ENCODE data around the gene KDM6B. TPM values are rescaled to one million over a fixed set of nuclear protein-coding genes. Genes with fewer than 3 reads are reported as not detected.

Gene KDM6B
- total RNA-seq, 1 donor from 2014 or later: 28.1 TPM

DNA sequence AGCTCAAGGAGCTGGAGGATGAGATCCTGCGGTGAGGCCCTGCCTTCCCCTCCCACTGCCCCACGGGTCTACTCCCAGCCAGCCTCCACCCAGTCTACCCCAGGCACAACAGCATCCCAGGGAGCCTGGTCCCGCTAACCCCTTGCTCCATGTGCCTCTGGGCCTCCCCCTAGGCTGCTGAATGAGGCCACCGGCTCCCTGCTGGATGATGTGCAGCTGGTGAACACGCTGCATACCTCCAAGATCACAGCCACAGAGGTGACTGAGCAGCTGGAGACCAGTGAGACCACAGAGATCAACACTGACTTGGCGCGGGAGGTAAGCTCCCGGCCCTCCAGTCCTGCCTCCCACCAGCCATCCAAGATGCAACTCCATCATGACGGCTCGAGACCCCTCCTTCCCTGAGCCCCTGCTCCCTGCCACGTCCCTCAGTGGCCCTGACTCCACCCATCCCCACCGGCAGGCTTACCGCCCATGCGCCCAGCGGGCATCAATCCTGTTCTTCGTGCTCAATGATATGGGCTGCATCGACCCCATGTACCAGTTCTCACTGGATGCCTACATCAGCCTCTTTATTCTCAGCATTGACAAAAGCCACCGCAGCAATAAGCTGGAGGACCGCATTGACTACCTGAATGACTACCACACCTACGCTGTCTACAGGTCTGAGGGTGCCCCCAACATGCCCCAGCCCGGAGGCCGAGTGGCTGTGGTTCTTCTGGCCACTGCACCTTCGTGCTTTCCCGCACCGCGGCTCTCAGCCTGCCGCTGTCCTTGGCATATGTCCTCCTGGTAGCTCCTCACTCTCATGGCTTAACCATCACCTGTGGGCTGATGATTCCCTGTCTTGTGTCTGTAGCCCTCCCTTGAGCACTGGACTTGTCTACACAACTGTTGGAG, 15.0 kb upstream of the KDM6B start:
- intact Hi-C loops (cut with micrococcal nuclease): no loop called here
- DNase-seq: no peak
- ATAC-seq: no peak

DNA sequence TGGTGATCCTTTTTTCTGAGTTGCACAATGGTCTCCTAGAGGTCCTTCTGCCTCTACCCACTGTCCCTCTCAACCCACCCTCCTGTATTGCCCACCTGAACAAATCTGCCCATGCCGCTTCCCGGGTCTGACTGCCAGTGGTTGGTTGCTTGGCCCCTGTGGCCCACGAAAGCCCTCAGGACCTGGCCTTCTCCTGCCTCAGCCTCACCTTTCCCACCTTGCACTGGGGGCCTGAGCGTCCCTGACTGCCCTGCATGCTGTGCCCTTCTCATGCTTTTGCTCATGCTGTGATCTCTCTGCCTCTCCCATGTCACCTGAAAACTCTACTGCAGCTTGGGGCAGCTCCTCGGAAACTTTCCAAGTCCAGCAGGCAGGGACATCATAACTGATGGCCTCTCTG, 13.8 kb upstream of the KDM6B start:
- no peak for DNase-seq
- intact Hi-C loops (cut with micrococcal nuclease): loop anchor here (5.0 kb wide), 1 partner anchor 37 kb away; the partner anchor contains the start of genes CYB5D1, NAA38 and TMEM88
- ATAC-seq: no peak

DNA sequence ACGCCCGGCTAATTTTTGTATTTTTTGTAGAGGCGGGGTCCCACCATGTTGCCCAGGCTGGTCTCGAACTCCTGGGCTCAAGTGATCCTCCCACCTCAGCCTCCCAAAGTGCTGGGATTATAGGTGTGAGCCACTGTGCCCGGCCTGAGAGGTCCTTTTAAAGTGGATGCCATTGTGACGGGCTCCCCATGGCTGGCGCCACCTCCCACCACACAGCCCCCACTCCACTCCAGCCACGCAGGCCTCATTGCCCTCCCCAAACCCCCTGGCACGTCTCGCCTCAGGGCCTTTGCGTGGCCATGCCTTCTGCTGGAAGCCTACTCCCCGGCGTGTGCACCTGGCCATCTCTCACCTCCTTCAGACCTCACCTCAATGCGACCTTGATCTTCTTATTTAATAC, 11.9 kb upstream of the KDM6B start:
- DNase-seq (no peak), ATAC-seq (no peak)
- intact Hi-C loops (cut with micrococcal nuclease): loop anchor here (5.0 kb wide), 1 partner anchor 35 kb away; the partner anchor contains the start of genes CYB5D1, NAA38 and TMEM88

DNA sequence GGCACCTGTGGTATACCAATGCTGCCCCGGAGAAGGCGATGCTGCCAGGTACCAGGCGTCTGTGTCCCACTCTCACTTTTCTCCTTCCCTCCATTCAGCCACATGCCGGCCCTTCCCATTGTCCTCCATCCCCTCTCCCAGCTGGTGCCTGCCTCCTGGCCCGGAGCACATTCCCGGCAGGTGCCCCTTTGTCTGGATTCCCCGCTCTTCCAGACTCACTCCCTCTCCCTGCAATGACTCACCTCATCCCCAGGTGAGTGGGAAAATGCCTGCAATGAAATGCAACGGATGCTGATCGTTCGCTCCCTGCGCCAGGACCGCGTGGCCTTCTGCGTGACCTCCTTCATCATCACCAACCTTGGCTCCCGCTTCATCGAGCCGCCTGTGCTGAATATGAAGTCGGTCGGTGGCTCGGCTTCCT, 10.4 kb upstream of the KDM6B start:
- intact Hi-C loops (cut with micrococcal nuclease): loop anchor here (5.0 kb wide), 1 partner anchor 34 kb away; the partner anchor contains the start of genes CYB5D1, NAA38 and TMEM88
- ATAC-seq (no peak), DNase-seq (no peak)

DNA sequence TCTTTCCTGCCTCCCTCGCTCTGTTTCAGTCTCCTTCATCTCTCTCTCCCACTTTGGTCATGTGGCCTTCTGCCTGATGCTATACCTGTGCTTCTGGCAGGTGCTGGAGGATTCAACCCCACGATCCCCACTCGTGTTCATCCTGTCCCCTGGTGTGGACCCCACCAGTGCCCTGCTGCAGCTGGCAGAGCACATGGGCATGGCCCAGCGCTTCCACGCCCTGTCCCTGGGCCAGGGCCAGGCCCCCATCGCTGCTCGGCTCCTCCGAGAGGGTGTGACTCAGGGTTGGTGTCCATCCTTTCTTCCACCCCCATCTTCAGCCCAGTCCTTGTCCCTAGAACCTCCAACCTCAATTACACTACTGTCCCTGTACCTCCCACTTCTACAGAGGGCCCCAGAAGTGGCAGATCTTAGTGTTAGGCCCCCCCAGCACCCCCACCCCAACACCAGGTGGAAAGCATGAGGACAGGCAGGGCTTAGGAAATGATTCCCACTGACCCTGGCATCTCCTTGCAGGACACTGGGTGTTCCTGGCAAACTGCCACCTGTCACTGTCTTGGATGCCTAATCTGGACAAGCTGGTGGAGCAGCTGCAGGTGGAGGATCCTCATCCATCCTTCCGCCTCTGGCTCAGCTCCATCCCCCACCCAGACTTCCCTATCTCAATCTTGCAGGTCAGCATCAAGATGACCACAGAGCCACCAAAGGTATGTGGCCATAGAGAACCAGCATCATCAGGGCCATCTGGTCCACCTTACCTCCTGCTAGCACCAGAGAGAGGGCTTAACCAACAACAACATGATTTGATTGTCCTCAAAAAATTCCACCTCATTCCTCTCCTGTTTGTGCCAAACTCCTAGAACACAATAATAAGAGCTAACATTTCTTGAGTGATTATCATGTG, 9.7 kb upstream of the KDM6B start:
- ATAC-seq (no peak), DNase-seq (no peak)
- intact Hi-C loops (cut with micrococcal nuclease): loop anchor here (5.0 kb wide), 1 partner anchor 33 kb away; the partner anchor contains the start of genes CYB5D1, NAA38 and TMEM88

DNA sequence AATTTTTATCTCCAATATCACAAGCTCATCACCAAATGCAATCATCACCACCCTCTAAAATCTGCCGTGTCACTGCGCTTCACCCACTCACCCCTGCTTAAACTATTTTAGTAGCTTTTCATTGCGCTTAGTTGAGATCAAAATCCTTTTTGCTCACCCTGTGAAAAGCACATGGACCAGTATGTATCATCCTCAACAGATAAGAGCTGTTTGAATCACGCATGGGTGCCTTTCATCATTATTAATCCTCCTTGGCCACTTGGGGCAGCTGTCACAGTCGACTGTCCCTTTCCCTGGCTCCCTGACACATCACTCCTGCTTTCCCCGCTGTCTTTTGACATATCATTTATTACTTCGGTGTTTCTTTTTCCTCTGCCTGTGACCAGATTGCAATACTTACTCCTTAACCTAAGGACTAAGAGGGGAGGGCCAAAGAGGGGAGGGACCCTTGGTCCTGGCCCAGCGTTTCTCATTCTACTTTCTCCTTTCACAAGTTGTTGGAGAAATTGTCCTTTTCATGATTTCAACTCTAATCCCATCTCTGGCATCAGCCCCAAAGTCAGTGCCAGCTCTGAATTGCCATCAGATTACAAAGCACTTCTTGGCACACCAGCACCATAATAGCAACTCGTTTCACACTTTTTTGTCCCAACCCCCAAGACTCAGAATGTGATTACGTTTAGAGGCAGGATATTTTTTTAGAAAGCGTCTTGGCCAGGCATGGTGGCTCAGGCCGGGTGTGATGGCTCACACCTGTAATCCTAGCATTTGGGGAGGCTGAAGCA, 8.6 kb upstream of the KDM6B start:
- DNase-seq (no peak), ATAC-seq (no peak)
- intact Hi-C loops (cut with micrococcal nuclease): no loop called here

DNA sequence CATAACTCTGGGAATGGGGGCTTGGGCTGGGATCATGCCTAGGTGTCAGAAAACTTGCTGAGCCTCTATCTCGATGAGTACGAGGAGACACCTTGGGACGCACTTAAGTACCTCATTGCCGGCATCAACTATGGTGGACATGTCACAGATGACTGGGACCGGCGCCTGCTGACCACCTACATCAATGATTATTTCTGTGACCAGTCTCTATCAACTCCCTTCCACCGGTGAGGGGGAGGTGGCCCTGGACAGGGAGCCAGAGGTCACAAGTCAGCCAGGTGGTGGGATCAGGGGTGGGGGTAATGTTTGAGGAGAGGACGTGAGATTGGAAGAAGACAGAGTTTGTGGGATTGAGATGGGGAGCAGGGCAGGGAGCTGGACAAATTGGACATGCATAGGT, 3.4 kb upstream of the KDM6B start:
- ATAC-seq (no peak), DNase-seq (no peak)
- intact Hi-C loops (cut with micrococcal nuclease): no loop called here

DNA sequence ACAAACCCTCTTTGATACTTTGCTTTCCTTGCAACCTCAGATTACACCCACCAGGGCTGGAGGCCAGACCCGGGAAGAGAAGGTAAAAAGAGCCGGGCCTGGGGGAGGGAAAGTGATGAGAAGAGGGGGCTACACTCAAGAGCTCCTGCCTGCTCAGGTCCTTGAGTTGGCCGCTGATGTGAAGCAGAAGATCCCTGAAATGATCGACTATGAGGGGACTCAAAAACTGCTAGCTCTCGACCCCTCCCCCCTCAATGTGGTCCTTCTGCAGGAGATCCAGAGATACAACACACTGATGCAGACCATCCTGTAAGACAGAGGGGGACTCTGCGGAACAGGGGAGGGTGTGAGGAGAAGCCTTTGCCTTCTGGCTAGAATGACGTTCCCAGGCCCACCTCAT, 2.8 kb upstream of the KDM6B start:
- intact Hi-C loops (cut with micrococcal nuclease): no loop called here
- no peak for ATAC-seq

DNA sequence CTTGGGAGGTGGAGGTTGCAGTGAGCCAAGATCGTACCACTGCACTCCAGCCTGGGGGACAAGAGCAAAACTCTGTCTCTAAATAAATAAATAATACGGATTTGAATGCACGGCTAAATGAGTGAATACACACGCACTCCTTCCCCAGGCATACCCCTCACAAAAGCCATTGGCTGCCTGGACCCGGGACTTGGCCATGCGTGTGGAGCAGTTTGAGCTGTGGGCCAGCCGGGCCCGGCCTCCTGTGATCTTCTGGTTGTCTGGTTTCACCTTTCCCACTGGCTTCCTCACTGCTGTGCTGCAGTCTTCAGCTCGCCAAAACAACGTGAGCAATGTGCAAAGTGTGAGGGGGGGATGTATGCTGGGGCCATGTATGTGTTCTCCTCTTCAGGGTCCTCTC, 1.6 kb upstream of the KDM6B start:
- intact Hi-C loops (cut with micrococcal nuclease): no loop called here
- DNase-seq (no peak), ATAC-seq (no peak)

More for the DNA sequence above, 2.8 kb upstream of the KDM6B start:
- no peak for DNase-seq

DNA sequence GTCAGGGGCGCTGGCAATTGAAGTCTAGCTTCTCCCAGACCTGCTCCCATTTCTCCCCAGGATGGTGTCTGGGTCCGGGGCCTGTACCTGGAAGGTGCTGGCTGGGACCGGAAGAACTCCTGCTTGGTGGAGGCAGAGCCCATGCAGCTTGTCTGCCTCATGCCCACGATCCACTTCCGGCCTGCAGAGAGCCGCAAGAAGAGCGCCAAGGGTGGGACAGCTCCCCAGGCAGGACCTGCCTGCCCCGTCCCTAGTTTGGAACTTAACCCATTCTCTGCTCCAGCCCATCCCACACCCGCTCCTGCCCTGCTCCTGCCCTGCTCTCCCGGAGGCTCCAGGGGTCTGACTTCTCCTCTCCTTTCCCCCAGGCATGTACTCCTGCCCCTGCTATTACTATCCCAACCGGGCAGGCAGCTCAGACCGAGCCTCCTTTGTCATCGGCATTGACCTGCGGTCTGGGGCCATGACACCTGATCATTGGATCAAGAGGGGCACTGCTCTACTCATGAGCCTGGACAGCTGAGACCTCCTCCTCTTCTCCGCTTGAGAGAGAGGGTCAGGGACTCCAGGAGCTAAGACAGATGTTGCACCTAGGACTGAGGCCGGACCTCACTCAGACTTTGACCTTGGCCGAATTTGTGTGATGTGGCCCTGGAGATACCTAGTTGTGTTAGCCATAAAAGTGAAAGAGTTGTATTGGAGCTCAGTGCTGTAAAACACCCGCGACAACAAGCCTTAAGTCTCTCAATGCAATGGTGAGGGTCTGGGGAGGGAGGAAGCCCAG, 814 bp upstream of the KDM6B start:
- ATAC-seq: no peak
- DNase-seq: no peak
- intact Hi-C loops (cut with micrococcal nuclease): no loop called here

DNA sequence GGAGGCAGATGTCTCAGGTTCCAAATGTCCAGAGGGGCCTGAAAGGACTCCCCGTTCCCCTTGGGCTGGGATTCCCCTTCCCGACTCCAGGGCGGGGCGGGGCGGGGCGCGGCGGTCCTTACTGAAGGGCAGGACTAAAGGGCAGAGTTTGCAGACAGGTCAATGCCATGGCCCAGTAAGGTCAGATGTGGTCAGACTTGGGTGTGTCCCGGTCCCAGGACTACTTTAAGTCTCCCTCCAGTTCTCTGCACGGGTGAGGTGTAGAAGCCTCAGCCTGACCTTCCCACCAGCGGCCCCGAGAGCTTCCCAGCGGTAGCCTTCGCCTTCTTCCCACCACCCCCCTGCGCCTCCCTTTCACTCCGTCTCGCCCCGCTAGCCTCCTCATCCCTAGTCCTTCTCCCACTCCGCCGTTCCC, 532 bp downstream of the KDM6B start:
- intact Hi-C loops (cut with micrococcal nuclease): no loop called here
- ATAC-seq: peak; percentile 39
- peak; percentile 81 for DNase-seq

DNA sequence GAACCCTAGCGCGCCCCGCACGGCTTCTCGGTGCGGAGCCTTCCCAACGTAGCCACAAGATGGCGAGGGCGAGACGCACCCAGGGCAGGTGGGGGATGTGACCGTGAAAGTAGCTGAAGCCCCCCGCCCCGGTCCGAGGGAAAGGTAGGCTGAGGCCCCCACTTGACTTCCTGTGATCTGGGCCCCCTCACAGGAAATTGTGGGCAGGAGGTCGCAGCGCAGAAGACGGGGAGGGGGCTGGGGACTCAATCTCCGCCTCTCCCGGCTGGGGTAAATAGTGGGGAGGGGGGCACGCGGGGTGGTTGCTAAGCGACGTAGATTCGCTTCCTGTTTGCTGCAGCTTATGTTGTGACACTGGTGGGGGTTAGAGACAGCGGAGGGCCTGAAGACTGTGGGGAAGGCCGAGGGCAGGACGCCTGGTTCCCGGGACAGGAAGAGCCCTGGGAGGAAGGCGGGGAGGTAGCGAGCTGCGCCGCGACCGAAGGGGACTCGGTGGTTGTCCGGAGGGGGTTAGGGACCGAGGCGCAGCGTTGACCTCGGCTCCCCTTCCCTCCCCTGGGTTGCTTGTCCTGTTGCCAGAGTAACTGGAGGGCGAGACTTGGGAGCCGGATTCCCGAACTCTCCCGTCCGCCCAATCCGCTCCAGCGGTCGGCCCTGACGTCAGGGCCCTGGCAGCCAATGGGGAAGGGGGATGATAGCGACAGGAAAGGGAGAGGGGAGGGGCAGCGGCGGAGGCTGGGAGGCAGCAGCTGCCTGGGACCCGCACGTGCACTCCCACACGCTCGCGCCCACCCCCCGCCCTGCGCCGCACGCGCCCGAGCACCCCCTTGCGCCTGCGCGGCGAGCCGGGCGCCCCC, 1.2 kb downstream of the KDM6B start:
- intact Hi-C loops (cut with micrococcal nuclease): no loop called here
- ATAC-seq: peak; percentile 79
- DNase-seq: peak; percentile 98

DNA sequence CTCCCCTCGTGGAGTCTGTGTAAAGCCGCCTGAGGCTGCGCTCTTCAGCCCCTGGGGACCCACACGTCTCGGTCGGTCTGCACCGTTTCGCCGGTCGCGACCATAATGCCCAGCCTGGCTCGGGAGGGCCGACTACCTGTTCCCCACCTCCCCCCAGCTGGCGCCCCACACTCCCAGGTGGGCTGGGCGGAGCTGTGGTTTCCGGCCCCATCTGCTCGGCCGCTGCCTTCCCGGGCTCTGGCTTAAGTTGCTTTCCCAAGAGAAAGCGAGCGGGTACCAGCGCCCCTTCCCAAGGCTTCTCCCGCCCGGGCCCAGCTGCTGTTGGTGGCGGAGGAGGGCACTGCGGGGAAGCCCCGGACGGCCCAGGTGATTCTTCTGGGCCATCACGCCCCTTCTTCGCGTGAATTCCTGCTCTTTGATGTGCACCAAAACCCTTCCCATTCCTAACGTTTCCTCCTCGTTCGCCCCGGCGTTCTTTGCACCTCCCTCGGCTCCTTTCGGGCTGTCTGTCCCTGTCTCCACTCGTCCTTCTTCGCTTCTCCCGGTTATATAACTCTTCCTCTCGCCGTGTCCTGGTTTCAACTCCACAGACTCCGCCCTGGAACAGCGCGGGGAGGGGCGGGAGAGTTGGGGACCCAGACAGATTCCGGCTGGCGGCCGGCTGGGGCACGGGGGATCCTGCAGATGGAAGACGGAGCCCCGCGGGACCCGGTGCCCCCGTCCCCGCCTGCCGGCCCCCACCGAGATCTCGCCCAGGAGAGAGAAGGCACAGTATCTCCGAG, 2.0 kb downstream of the KDM6B start:
- intact Hi-C loops (cut with micrococcal nuclease): no loop called here
- ATAC-seq (peak; percentile 59), DNase-seq (peak; percentile 90)

DNA sequence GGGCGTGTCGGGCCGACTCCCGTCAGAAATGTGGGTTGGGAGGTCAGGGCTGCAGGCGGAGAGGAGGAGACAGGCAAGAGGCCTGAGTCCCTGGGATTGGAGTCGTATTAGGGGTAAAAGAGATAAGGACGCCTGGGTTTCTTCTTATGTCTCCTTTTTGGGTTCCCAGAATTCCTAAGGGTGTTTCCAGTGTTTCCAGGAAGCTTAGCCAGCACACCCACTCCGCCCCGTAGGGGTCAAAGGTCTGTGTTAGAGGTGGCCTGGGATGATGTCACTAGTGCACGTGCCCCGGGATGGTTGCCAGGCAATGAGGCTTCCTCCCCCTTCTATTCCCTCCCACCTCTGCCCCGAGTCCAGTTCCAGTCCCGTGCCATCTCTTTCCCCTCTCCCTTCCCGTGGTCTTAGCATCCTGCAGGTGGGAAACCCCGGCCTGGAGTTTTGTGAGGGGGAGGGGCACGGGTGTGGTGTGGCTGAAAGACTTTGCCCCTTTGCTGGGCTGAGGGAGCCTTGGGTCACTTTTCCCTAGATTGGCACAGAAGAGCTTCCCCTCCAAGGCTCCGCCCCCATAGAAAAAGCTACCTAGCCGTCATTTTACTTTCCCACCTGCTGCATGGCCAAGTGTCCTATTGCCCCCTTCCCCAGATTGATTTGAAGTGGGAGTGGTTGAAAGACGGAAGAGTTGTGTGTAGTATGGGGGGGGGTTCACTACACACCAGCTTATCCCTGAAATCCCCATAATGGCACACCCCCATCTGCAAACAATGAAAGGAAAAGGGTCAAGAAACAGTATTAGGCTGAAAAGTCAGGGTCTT, 2.8 kb downstream of the KDM6B start:
- intact Hi-C loops (cut with micrococcal nuclease): no loop called here
- ATAC-seq: peak; percentile 13
- DNase-seq: peak; percentile 89

DNA sequence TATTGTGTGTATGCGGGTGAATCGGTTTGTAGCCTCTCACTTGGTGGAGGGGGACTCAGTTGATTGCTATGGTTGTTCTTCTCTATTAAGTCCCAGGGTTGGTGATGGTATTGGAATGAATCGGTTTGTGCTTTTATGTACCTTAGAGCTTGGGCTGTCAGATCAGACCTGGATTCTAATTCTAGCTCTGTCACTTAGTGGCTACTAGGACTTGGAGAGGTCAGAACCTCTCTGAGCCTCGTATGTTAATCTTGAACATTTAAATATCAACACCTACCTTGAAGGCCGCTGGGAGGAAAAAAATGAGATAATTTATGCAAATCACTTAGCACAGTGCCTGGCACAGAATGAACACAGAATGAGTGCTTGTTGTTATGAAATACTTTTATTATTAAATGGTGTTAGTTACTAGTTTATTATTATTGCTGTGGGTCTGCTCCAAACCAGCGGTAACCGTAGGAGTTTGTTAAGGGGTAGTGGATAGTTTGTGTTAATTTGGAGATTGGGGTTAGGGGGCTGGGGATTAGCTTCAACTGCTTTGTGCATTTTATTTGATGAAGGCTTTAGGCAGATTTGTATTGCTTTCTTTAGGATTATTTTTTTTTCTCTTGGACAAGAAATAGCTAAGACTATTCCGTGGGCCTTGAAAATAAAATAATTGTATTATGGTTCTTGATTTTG, 3.5 kb downstream of the KDM6B start:
- DNase-seq (no peak), ATAC-seq (no peak)
- intact Hi-C loops (cut with micrococcal nuclease): no loop called here
